NT2/D1 (cell line): ENCODE data around the gene LACC1.

Experiments
- SUZ12 ChIP-seq: IDR thresholded peaks from 2 replicates; pipeline ENCODE4 v1.6.1; 2011; ENCODE audit not compliant: insufficient read length, insufficient read depth; ENCODE audit errors: extremely low read depth
- YY1 ChIP-seq: IDR thresholded peaks from 2 replicates; pipeline ENCODE4 v1.6.1; 2011; ENCODE audit not compliant: insufficient read length, insufficient read depth

- TF ChIP-seq SUZ12 = no peak
- TF ChIP-seq YY1 = no peak
Observed at GRCh38 chr13:43874504-43875092, 5.1 kb upstream of the LACC1 start.
